Naive thymus-derived CD8-positive, alpha-beta T cell (primary cell): ENCODE measurements around the gene CYB561. TPM values are rescaled to one million over a fixed set of nuclear protein-coding genes. Genes with fewer than 3 reads are reported as not detected.

Experiments
- ATAC-seq, 2 donors: fragments of 150-1000 bp; cut with Tn5 transposase in 1 of 2; sonication (Bioruptor Pico), chemical (Tn5 transposase) in 1 of 2; 1 replicate in 1 of 2; 2 replicates in 1 of 2; pipeline ENCODE4 v1.10.0; 2021; ENCODE audit warnings: mild to moderate bottlenecking in 2 of 2, moderate library complexity in 2 of 2
- POLR2A ChIA-PET: fragments of 350-600 bp; sonication (Branson Sonifier 250); formaldehyde crosslinking; loops from one replicate; lab custom pipeline; 2021; ENCODE audit warnings: antibody characterized with exemption; lab: Charles Lee
- DNase-seq, 10 donors: peaks; one replicate each; pipeline versions ENCODE4 v3.0.0 to v3.0.0-alpha.2; 2020 to 2022
- H3K27ac Mint-ChIP-seq, 10 donors: one replicate each; pipeline ENCODE4 v1.8.0; 2020 to 2022; ENCODE audit warnings: mild to moderate bottlenecking in 10 of 10, mixed read lengths in 10 of 10, moderate library complexity in 4 of 10, inconsistent platforms in 1 of 10
- H3K27me3 Mint-ChIP-seq, 5 donors: one replicate each; pipeline ENCODE4 v1.8.0; 2021 to 2022; ENCODE audit warnings: mixed read lengths in 5 of 5
- H3K36me3 Mint-ChIP-seq, 3 donors: one replicate each; pipeline ENCODE4 v1.8.0; 2020 to 2022; ENCODE audit warnings: mixed read lengths in 3 of 3, mild to moderate bottlenecking in 2 of 3, inconsistent platforms in 1 of 3
- H3K4me1 Mint-ChIP-seq, 4 donors: one replicate each; pipeline ENCODE4 v1.8.0; 2021 to 2022; ENCODE audit warnings: mixed read lengths in 4 of 4
- H3K4me3 Mint-ChIP-seq, 10 donors: one replicate each; pipeline ENCODE4 v1.8.0; 2020 to 2022; ENCODE audit warnings: mild to moderate bottlenecking in 10 of 10, mixed read lengths in 10 of 10, moderate library complexity in 6 of 10, inconsistent platforms in 1 of 10
- H3K9me3 Mint-ChIP-seq, 9 donors: one replicate each; pipeline ENCODE4 v1.8.0; 2020 to 2022; ENCODE audit warnings: mixed read lengths in 9 of 9, mild to moderate bottlenecking in 3 of 9, inconsistent platforms in 1 of 9, moderate library complexity in 1 of 9
- polyA plus RNA-seq, 3 donors: library from polyadenylated mRNA; unstranded; fragments of 300-500 nt; fragmentation: Illumina TruSeq; gene quantifications; one replicate each; pipeline ENCODE4 v1.2.3, GENCODE V29; 2021
- total RNA-seq, 8 experiments: library from RNA in 2 of 8; stranded (reverse) in 2 of 8; gene quantifications; one replicate each; pipeline ENCODE4 v1.2.3 and lab custom pipeline; 2021 to 2026

The CYB561 gene
- total and polyA plus RNA-seq, 5 experiments from 2014 or later, result 1.2 to 10.3 (median 6.0) TPM

DNA sequence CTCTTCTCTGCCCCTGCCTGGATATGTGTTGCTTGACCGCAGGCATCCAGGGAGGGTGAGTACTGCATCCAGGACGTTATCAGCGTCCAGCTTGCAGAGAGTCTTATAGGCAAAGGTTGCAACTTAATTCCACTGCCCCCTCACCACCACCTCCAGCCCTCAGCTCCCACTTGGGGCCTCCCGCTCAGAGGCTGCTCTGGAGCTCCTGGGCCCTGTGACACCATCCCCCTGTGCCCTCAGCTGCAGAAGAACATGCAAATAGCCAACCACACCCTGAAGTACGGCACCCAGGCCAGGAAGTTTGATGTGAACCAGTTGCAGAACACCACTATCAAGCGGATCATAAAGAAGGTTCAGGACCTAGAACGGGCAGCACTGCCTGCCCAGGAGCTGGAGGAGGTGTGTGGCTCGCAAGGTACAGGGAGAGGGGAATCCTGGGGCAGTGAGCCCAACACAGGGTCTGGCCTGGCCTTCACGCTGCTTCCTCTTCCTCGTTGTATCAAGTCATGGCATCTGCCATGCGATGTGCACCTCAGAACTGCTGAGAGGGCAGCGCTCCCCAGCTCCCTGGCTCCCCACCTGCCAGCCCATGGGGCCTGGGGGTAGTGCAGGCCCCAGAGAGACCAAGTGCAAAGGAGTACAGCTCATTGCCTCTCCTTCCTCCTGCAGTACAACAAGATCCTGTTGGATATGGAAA, 40.4 kb upstream of the CYB561 start:
- Mint-ChIP-seq H3K9me3 (no peaks in the 10 kb centered on the region), H3K27ac (no peak overlapping the region), H3K36me3 (no peaks in the 10 kb centered on the region), H3K27me3 (peaks cover 0 to 4% (median 0%) of the 10 kb centered on the region in 5 donors), H3K4me3 (no peak overlapping the region), H3K4me1 (peaks cover 0 to 3% (median 0%) of the 10 kb centered on the region in 4 donors)
- no peak for ATAC-seq
- POLR2A ChIA-PET, result no interaction called here
- no peak for DNase-seq

GRCh38 chr17:63483655-63484575, 37.8 kb upstream of the CYB561 start:
- POLR2A ChIA-PET, result no interaction called here
- no peaks in the 10 kb centered on the region for H3K36me3 Mint-ChIP-seq
- H3K27me3 Mint-ChIP-seq, result peaks cover 0 to 12% (median 9%) of the 10 kb centered on the region in 5 donors
- ATAC-seq (no peak), DNase-seq (peak in 1 of 10 donors; percentile 58)
- H3K4me1 Mint-ChIP-seq, result peaks cover 3 to 6% (median 4%) of the 10 kb centered on the region in 4 donors
- no peak overlapping the region for H3K4me3 Mint-ChIP-seq
- peak overlapping the region in 1 of 10 donors; percentile 27 for H3K27ac Mint-ChIP-seq
- H3K9me3 Mint-ChIP-seq, result no peaks in the 10 kb centered on the region

DNA sequence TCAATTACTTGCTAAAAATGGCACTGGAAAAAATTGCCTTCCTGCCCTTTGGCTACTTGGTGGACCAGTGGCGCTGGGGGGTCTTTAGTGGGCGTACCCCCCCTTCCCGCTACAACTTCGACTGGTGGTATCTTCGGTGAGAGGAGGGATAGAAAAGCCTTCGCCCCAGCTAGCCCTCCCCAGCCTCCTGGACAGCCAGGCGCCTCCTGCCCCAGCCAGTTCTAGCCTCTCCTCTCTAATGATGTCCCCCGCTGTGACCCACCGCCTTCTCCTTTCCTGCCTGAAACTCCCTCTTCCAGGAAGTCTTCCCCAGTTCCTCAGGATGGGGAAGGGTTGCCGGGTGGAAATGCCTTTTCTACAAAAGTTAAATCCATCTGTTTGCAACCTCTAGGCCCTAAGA, 36.9 kb upstream of the CYB561 start:
- H3K9me3 Mint-ChIP-seq, result no peaks in the 10 kb centered on the region
- no peak overlapping the region for H3K4me3 Mint-ChIP-seq
- peaks cover 5 to 9% (median 7%) of the 10 kb centered on the region in 4 donors for H3K4me1 Mint-ChIP-seq
- DNase-seq (no peak), ATAC-seq (no peak)
- peaks cover 1 to 21% (median 13%) of the 10 kb centered on the region in 5 donors for H3K27me3 Mint-ChIP-seq
- POLR2A ChIA-PET, result interaction anchor here (0.5 kb wide), 1 partner anchor 66 kb away, joined by 3 read pairs; no protein-coding TSS in a partner anchor
- no peak overlapping the region for H3K27ac Mint-ChIP-seq
- no peaks in the 10 kb centered on the region for H3K36me3 Mint-ChIP-seq

DNA sequence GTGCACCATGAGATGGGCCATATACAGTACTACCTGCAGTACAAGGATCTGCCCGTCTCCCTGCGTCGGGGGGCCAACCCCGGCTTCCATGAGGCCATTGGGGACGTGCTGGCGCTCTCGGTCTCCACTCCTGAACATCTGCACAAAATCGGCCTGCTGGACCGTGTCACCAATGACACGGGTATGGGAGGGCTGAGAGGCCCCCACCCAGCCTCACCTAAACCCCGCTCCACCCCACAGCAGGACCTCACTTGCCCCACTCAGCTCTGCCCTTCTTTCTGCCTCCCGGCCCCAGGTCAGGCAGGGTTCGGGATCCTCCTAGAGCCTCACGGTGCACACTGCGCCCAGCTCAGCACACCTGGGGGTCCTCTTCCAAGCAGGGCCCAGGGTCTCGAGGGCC, 36.4 kb upstream of the CYB561 start:
- H3K4me3 Mint-ChIP-seq, result peak overlapping the region in 1 of 10 donors; percentile 16
- H3K27ac Mint-ChIP-seq, result peak overlapping the region in 1 of 10 donors; percentile 67
- peaks cover 2 to 26% (median 18%) of the 10 kb centered on the region in 5 donors for H3K27me3 Mint-ChIP-seq
- POLR2A ChIA-PET, result interaction anchor here (0.5 kb wide), 1 partner anchor 67 kb away, joined by 3 read pairs; no protein-coding TSS in a partner anchor
- H3K4me1 Mint-ChIP-seq, result peaks cover 9 to 14% (median 10%) of the 10 kb centered on the region in 4 donors
- H3K36me3 Mint-ChIP-seq, result no peaks in the 10 kb centered on the region
- DNase-seq (no peak), ATAC-seq (no peak)
- no peaks in the 10 kb centered on the region for H3K9me3 Mint-ChIP-seq

GRCh38 chr17:63481488-63481870, 35.4 kb upstream of the CYB561 start:
- Mint-ChIP-seq H3K36me3 (no peaks in the 10 kb centered on the region), H3K4me3 (no peak overlapping the region), H3K9me3 (no peaks in the 10 kb centered on the region), H3K27ac (no peak overlapping the region), H3K4me1 (peaks cover 10 to 16% (median 11%) of the 10 kb centered on the region in 4 donors), H3K27me3 (peaks cover 2 to 28% (median 19%) of the 10 kb centered on the region in 5 donors)
- DNase-seq, result peak in 1 of 10 donors; percentile 60
- POLR2A ChIA-PET, result no interaction called here
- ATAC-seq, result no peak

DNA sequence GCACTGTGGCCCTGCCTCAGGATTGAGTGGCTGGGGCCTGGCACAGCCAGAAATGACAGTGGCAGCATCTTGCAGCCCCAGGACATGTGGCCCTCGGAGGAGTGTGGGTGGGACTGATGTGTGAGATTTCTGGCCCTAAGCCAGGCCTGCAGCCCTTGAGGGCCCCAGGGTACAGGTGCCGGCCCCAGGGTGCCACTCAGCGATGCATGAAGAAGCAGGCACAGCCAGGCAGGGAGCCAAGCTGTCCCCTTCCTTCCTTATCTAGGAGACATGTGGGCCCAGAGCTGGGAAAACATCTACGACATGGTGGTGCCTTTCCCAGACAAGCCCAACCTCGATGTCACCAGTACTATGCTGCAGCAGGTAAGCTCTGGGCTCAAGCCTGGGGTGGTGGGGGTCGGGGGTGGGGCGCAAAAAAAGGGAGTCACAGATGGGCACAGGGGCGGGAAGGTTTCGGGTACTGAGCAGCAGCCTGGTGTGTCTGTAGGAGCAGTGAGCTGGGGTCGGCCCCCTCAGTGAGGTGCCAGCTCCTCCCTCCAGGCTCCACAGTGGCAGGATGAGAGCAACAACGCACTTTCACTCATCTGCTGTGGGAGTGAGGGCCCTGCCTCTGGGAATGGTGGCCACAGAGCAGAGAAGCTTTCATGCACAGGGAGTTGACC, 34.9 kb upstream of the CYB561 start:
- peaks cover 10 to 16% (median 14%) of the 10 kb centered on the region in 4 donors for H3K4me1 Mint-ChIP-seq
- ATAC-seq (no peak), DNase-seq (peak in 1 of 10 donors; percentile 58)
- H3K9me3 Mint-ChIP-seq, result no peaks in the 10 kb centered on the region
- POLR2A ChIA-PET, result no interaction called here
- no peak overlapping the region for H3K4me3 Mint-ChIP-seq
- peaks cover 2 to 31% (median 19%) of the 10 kb centered on the region in 5 donors for H3K27me3 Mint-ChIP-seq
- no peak overlapping the region for H3K27ac Mint-ChIP-seq
- H3K36me3 Mint-ChIP-seq, result no peaks in the 10 kb centered on the region

GRCh38 chr17:63480192-63480784, 34.2 kb upstream of the CYB561 start:
- H3K27me3 Mint-ChIP-seq, result peaks cover 4 to 37% (median 22%) of the 10 kb centered on the region in 5 donors
- no peak overlapping the region for H3K27ac Mint-ChIP-seq
- POLR2A ChIA-PET, result no interaction called here
- peaks cover 10 to 18% (median 14%) of the 10 kb centered on the region in 4 donors for H3K4me1 Mint-ChIP-seq
- H3K36me3 Mint-ChIP-seq, result no peaks in the 10 kb centered on the region
- no peaks in the 10 kb centered on the region for H3K9me3 Mint-ChIP-seq
- ATAC-seq, result no peak
- H3K4me3 Mint-ChIP-seq, result no peak overlapping the region
- peak in 1 of 10 donors; percentile 59 for DNase-seq

- POLR2A ChIA-PET, result interaction anchor here (0.5 to 1.6 kb wide), 3 partner anchors 36 to 351 kb away, joined by 3 to 12 read pairs (median 3); no protein-coding TSS in a partner anchor
- ATAC-seq (no peak), DNase-seq (peak in 1 of 10 donors; percentile 37)
- Mint-ChIP-seq H3K27ac (no peak overlapping the region), H3K4me3 (peak overlapping the region in 2 of 10 donors; percentile 38 to 39), H3K27me3 (peaks cover 5 to 44% (median 26%) of the 10 kb centered on the region in 5 donors), H3K4me1 (peaks cover 10 to 18% (median 14%) of the 10 kb centered on the region in 4 donors), H3K36me3 (no peaks in the 10 kb centered on the region), H3K9me3 (no peaks in the 10 kb centered on the region)
These were observed 33.5 kb upstream of the CYB561 start for GRCh38 chr17:63479495-63480184.

DNA sequence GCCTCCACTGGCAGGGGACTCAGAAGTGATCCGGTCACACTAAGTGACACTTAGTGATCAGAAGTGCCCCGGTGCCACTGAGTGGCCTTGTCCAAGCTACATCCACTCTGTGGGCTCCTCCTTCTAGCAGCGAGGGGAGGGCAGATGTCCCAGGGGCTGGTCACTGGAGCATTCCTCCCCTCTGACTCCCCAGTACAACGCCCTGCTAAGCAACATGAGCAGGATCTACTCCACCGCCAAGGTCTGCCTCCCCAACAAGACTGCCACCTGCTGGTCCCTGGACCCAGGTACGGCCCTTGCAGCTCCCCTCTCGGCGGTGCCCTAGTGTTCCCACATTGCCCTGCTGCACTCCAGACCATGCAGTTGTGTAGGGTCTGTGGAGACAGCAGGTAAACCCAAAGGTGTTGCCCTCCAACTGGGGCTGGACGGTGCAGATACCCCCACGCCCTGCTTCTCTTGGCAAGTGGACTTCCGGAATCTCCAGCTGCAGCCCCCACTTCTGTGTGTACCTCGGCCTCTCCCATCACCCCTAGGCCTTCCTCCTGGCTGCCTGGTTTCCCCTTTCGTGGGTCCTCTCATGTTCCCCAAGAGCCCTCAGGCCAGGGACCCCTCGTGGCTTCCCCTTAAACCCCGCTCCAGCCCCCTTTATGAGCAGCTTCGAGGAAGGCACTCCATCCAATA, 32.8 kb upstream of the CYB561 start:
- POLR2A ChIA-PET, result interaction anchor here (0.5 to 1.6 kb wide), 6 partner anchors 33 to 352 kb away, joined by 3 to 12 read pairs (median 3); partner anchors contain the start of gene CYB561
- H3K27me3 Mint-ChIP-seq, result peaks cover 5 to 51% (median 26%) of the 10 kb centered on the region in 5 donors
- peak; percentile 75 to 85 for ATAC-seq
- peaks cover 10 to 18% (median 14%) of the 10 kb centered on the region in 4 donors for H3K4me1 Mint-ChIP-seq
- H3K9me3 Mint-ChIP-seq, result no peaks in the 10 kb centered on the region
- H3K27ac Mint-ChIP-seq, result peak overlapping the region in 1 of 10 donors; percentile 20
- H3K4me3 Mint-ChIP-seq, result peak overlapping the region in 9 of 10 donors; percentile 6 to 59 (median 39)
- H3K36me3 Mint-ChIP-seq, result no peaks in the 10 kb centered on the region
- peak; percentile 48 to 84 (median 66) for DNase-seq

GRCh38 chr17:63477480-63478440, 31.7 kb upstream of the CYB561 start:
- ATAC-seq (peak; percentile 2 to 5), DNase-seq (no peak)
- POLR2A ChIA-PET, result interaction anchor here (0.6 to 1.6 kb wide), 7 partner anchors 32 to 1162 kb away, joined by 3 to 12 read pairs (median 3); partner anchors contain the start of gene CYB561
- Mint-ChIP-seq H3K9me3 (no peaks in the 10 kb centered on the region), H3K27me3 (peaks cover 5 to 52% (median 26%) of the 10 kb centered on the region in 5 donors), H3K4me3 (peak overlapping the region; percentile 52 to 84 (median 74)), H3K4me1 (peaks cover 10 to 18% (median 14%) of the 10 kb centered on the region in 4 donors), H3K27ac (peak overlapping the region in 1 of 10 donors; percentile 29), H3K36me3 (no peaks in the 10 kb centered on the region)
